Smooth muscle cell (in vitro differentiated cells): ENCODE results near the gene SAFB2. TPM values are rescaled to one million over a fixed set of nuclear protein-coding genes. Genes with fewer than 3 reads are reported as not detected.

Source experiments
- DNase-seq: peaks from one replicate; lab custom pipeline; 2025; ENCODE audit not compliant: unreplicated experiment; lab: John Stamatoyannopoulos, UW
- H2AFZ ChIP-seq: fragments of 200-600 bp; sonication (generic); 2 replicates; pipeline ENCODE4 v1.6.0; 2016; ENCODE audit warnings: antibody characterized with exemption, low read depth, mild to moderate bottlenecking
- H3F3A ChIP-seq: fragments of 200-600 bp; sonication (generic); 2 replicates; pipeline ENCODE4 v1.6.0; 2017; ENCODE audit warnings: antibody characterized with exemption, low read depth
- H3K27ac ChIP-seq: fragments of 200-600 bp; sonication (generic); 2 replicates; pipeline ENCODE4 v1.5.1; 2016; ENCODE audit warnings: low read depth, mild to moderate bottlenecking
- H3K27me3 ChIP-seq: fragments of 200-600 bp; sonication (generic); 2 replicates; pipeline ENCODE4 v1.6.1; 2016; ENCODE audit warnings: low read depth, mild to moderate bottlenecking
- H3K36me3 ChIP-seq: fragments of 200-600 bp; sonication (generic); 2 replicates; pipeline ENCODE4 v1.5.1; 2016; ENCODE audit warnings: low read depth
- H3K4me1 ChIP-seq: fragments of 200-600 bp; sonication (generic); 2 replicates; pipeline ENCODE4 v1.5.1; 2016; ENCODE audit warnings: low read depth
- H3K4me2 ChIP-seq: fragments of 200-600 bp; sonication (generic); 2 replicates; pipeline ENCODE4 v1.6.0; 2016; ENCODE audit warnings: mild to moderate bottlenecking
- H3K4me3 ChIP-seq: fragments of 200-600 bp; sonication (generic); 2 replicates; pipeline ENCODE4 v1.5.1; 2016; ENCODE audit warnings: mild to moderate bottlenecking
- H3K79me2 ChIP-seq: fragments of 200-600 bp; sonication (generic); 2 replicates; pipeline ENCODE4 v1.6.0; 2016; ENCODE audit warnings: low read depth, mild to moderate bottlenecking
- H3K9ac ChIP-seq: fragments of 200-600 bp; sonication (generic); 2 replicates; pipeline ENCODE4 v1.6.0; 2016; ENCODE audit warnings: low read depth
- H3K9me3 ChIP-seq: fragments of 200-600 bp; sonication (generic); replicated peaks from 2 replicates; pipeline ENCODE4 v1.5.1; 2016; ENCODE audit warnings: low read depth
- H4K20me1 ChIP-seq: fragments of 200-600 bp; sonication (generic); 2 replicates; pipeline ENCODE4 v1.6.0; 2016; ENCODE audit warnings: low read depth
- CTCF ChIP-seq: fragments of 200-600 bp; sonication (generic); IDR thresholded peaks from 2 replicates; pipeline ENCODE4 v1.5.1; 2017; ENCODE audit warnings: borderline replicate concordance, mild to moderate bottlenecking, antibody characterized with exemption; ENCODE audit not compliant: insufficient read depth, poor library complexity, severe bottlenecking
- WGBS: methylation state at CpG from one replicate; pipeline ENCODE4 v1.1.7; 2016; ENCODE audit warnings: low lambda C conversion rate; 5-methylcytosine and 5-hydroxymethylcytosine counted together
- polyA plus RNA-seq: library from polyadenylated mRNA; unstranded; fragments of >200 nt; fragmentation: Nextera tagmentation; extraction: Ambion mirVana; gene quantifications from 2 replicates; pipeline ENCODE4 v1.2.1, GENCODE V29; 2016
- total RNA-seq: library from RNA; depleted of rRNA; stranded (reverse); fragments of >200 nt; gene quantifications from 2 replicates; pipeline ENCODE4 v1.2.3, GENCODE V29; 2014

Gene SAFB2
- total and polyA plus RNA-seq, 2 experiments from 2014 or later: 28.9 to 44.9 TPM

DNA sequence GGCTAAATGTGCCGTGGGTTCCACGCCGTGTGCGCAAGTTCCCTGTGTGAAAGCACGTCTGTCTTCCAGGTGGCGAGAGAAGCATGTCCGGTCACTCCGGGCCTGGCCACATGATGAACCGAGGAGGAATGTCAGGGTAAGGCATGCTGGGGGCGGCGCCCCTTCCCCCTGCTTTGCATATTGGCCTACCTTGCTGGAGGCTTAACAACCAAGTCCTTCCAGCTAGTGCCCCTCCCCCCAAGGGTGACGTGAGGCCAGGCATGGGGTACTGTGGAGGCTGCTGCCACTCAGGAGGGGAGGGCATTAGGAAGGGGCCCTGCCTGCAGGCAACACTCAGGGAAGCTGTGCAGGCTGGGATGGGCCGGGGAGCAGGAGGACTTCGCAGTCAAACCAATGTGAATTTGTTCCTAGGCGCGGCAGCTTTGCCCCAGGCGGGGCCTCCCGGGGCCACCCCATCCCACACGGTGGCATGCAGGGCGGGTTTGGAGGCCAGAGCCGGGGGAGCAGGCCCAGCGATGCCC lies 45.2 kb upstream of the SAFB2 start:
- no peak for DNase-seq
- TF ChIP-seq CTCF: no peak

DNA sequence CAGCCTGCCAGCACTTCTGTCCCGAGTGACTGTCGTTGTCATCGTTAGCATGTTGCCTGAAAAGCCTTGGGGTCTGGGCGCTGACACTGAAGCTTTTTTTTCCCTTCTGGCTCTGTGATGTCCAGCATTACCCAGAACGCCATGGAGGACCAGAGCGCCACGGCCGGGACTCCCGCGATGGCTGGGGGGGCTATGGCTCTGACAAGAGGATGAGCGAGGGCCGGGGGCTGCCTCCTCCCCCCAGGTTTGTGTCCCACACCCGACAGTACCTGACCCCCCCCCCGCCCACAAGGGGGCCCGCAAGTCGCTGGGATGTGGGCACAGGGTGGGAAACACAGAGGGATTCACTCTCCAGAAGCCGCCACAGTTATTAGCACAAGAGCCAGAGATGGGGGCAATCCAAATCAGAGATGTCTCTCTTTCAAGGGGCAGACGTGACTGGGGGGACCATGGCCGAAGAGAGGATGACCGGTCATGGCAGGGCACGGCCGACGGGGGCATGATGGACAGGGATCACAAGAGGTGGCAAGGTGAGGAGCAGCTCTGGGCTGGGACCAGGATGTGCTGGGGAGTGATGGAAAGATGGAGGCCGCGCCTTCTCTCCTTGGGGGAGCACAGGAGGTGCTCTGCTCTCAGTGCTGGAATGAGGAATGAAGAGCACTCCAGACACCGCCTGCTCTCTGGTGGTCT lies 44.5 kb upstream of the SAFB2 start:
- WGBS: 96% methylated on average over 19 of the region's 26 CpGs
- TF ChIP-seq CTCF: no peak
- Histone ChIP-seq H3K36me3 (peaks cover 9% of the 10 kb centered on the region), H3K4me2 (no peak overlapping the region), H4K20me1 (peaks cover 13% of the 10 kb centered on the region), H3F3A (no peaks in the 10 kb centered on the region), H3K4me1 (no peaks in the 10 kb centered on the region), H3K9ac (no peak overlapping the region), H2AFZ (no peak overlapping the region), H3K79me2 (no peaks in the 10 kb centered on the region), H3K9me3 (no peaks in the 10 kb centered on the region), H3K27ac (peak overlapping the region; percentile 11), H3K27me3 (no peaks in the 10 kb centered on the region), H3K4me3 (no peak overlapping the region)
- DNase-seq: no peak

More for the DNA sequence above, 45.2 kb upstream of the SAFB2 start:
- Histone ChIP-seq H3K36me3 (peaks cover 9% of the 10 kb centered on the region), H3K27me3 (no peaks in the 10 kb centered on the region), H3F3A (no peaks in the 10 kb centered on the region), H3K9me3 (no peaks in the 10 kb centered on the region), H3K27ac (peak overlapping the region; percentile 11), H4K20me1 (peaks cover 13% of the 10 kb centered on the region), H2AFZ (no peak overlapping the region), H3K79me2 (no peaks in the 10 kb centered on the region), H3K4me2 (no peak overlapping the region), H3K4me3 (no peak overlapping the region), H3K4me1 (no peaks in the 10 kb centered on the region), H3K9ac (no peak overlapping the region)
- 79% methylated on average over 22 of the region's 22 CpGs for WGBS

DNA sequence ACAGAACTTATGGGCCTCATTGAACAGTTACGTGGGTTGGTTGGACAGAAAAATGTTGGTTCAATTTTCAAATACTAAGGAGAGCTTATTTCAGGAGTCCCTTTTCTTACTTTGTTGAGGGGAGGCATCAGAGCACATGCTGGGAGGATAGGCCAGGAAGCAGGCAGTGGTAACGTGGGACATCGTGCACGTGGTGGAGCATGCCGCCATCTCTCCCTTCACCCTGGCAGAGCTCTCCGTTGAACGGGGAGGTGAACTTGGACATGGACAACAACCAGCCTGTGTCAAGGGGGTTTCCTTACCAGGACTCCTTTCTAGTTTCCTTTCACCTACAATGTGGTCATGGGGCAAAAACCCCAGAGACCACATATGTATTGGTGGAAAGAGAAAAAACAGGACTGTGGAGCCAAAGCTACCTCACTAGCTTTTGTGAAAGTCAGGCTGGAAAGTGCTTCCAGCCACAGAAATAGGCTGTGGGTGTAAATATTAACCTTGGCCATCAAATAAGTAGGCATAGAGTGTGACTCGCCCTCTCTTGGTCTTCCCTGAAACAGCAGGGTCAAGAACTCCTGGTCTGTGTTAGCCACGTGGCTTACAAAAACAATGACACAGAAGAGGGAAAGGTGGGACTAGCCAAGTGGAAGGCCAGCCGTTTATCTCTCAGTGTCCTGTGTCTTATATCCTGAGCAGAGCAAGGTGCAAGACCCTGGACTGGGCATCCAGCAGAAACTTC lies 43.4 kb upstream of the SAFB2 start:
- peaks cover 9% of the 10 kb centered on the region for H3K36me3 ChIP-seq
- no peaks in the 10 kb centered on the region for H3F3A ChIP-seq
- no peaks in the 10 kb centered on the region for H3K9me3 ChIP-seq
- no peaks in the 10 kb centered on the region for H3K4me1 ChIP-seq
- H4K20me1 ChIP-seq: peaks cover 13% of the 10 kb centered on the region
- H3K27ac ChIP-seq: no peak overlapping the region
- H2AFZ ChIP-seq: no peak overlapping the region
- no peaks in the 10 kb centered on the region for H3K27me3 ChIP-seq
- no peak for DNase-seq
- no peak overlapping the region for H3K9ac ChIP-seq
- 90% methylated on average over 10 of the region's 10 CpGs for WGBS
- H3K4me3 ChIP-seq: no peak overlapping the region
- H3K4me2 ChIP-seq: no peak overlapping the region
- no peak for TF ChIP-seq CTCF
- no peaks in the 10 kb centered on the region for H3K79me2 ChIP-seq
